Stimulated activated naive CD8-positive, alpha-beta T cell treated with anti-CD3 and anti-CD28 coated beads, Interleukin-15, amount 100 ng/mL, for 72 hours (primary cell): ENCODE data around the gene DLGAP4.

Source experiments
- ATAC-seq: fragments of 150-1000 bp; cut with Tn5 transposase; 2 replicates; pipeline ENCODE4 v1.10.0; 2021; ENCODE audit warnings: mild to moderate bottlenecking, moderate library complexity
- DNase-seq, 2 donors: peaks; one replicate each; pipeline ENCODE4 v3.0.0; 2021 to 2022
- H3K27ac Mint-ChIP-seq, 2 donors: one replicate each; pipeline ENCODE4 v1.8.0; 2022; ENCODE audit warnings: mild to moderate bottlenecking in 2 of 2, mixed read lengths in 2 of 2, moderate library complexity in 2 of 2
- H3K27me3 Mint-ChIP-seq: one replicate; pipeline ENCODE4 v1.8.0; 2022; ENCODE audit warnings: mixed read lengths
- H3K4me1 Mint-ChIP-seq: one replicate; pipeline ENCODE4 v1.8.0; 2022; ENCODE audit warnings: mild to moderate bottlenecking, mixed read lengths
- H3K4me3 Mint-ChIP-seq, 2 donors: one replicate each; pipeline ENCODE4 v1.8.0; 2022; ENCODE audit warnings: mild to moderate bottlenecking in 2 of 2, mixed read lengths in 2 of 2, moderate library complexity in 1 of 2
- H3K9me3 Mint-ChIP-seq, 2 donors: one replicate each; pipeline ENCODE4 v1.8.0; 2022; ENCODE audit warnings: mixed read lengths in 2 of 2

The DLGAP4 gene

GRCh38 chr20:36271639-36272546 is 34.2 kb upstream of the DLGAP4 start:
- no peak overlapping the region for H3K27ac Mint-ChIP-seq
- ATAC-seq (no peak), DNase-seq (no peak)
- peaks cover 32% of the 10 kb centered on the region for H3K27me3 Mint-ChIP-seq
- no peaks in the 10 kb centered on the region for H3K4me1 Mint-ChIP-seq
- H3K9me3 Mint-ChIP-seq = no peaks in the 10 kb centered on the region
- no peak overlapping the region for H3K4me3 Mint-ChIP-seq

- Mint-ChIP-seq H3K27me3 (peaks cover 33% of the 10 kb centered on the region), H3K9me3 (no peaks in the 10 kb centered on the region), H3K4me1 (no peaks in the 10 kb centered on the region), H3K4me3 (no peak overlapping the region), H3K27ac (no peak overlapping the region)
- no peak for ATAC-seq
- no peak for DNase-seq
Observed at GRCh38 chr20:36272547-36273220, 33.5 kb upstream of the DLGAP4 start.

GRCh38 chr20:36273414-36274180 is 32.5 kb upstream of the DLGAP4 start:
- Mint-ChIP-seq H3K4me1 (no peaks in the 10 kb centered on the region), H3K9me3 (no peaks in the 10 kb centered on the region), H3K4me3 (no peak overlapping the region), H3K27me3 (peaks cover 38% of the 10 kb centered on the region), H3K27ac (no peak overlapping the region)
- ATAC-seq (no peak), DNase-seq (peak; percentile 11 to 18)

- H3K27me3 Mint-ChIP-seq = peaks cover 38% of the 10 kb centered on the region
- H3K4me1 Mint-ChIP-seq = no peaks in the 10 kb centered on the region
- ATAC-seq (no peak), DNase-seq (no peak)
- H3K27ac Mint-ChIP-seq = peak overlapping the region in 1 of 2 donors; percentile 27
- no peak overlapping the region for H3K4me3 Mint-ChIP-seq
- no peaks in the 10 kb centered on the region for H3K9me3 Mint-ChIP-seq
Observed at GRCh38 chr20:36274181-36274841, 31.8 kb upstream of the DLGAP4 start.

- no peaks in the 10 kb centered on the region for H3K9me3 Mint-ChIP-seq
- no peaks in the 10 kb centered on the region for H3K4me1 Mint-ChIP-seq
- no peak overlapping the region for H3K4me3 Mint-ChIP-seq
- ATAC-seq (no peak), DNase-seq (no peak)
- peaks cover 38% of the 10 kb centered on the region for H3K27me3 Mint-ChIP-seq
- no peak overlapping the region for H3K27ac Mint-ChIP-seq
Observed at GRCh38 chr20:36275011-36275410, 31.1 kb upstream of the DLGAP4 start.

- DNase-seq (no peak), ATAC-seq (no peak)
- Mint-ChIP-seq H3K9me3 (no peaks in the 10 kb centered on the region), H3K4me3 (no peak overlapping the region), H3K27me3 (peaks cover 38% of the 10 kb centered on the region), H3K27ac (peak overlapping the region in 1 of 2 donors; percentile 80), H3K4me1 (no peaks in the 10 kb centered on the region)
Observed at GRCh38 chr20:36275441-36276189, 30.5 kb upstream of the DLGAP4 start.

- no peaks in the 10 kb centered on the region for H3K9me3 Mint-ChIP-seq
- no peaks in the 10 kb centered on the region for H3K4me1 Mint-ChIP-seq
- H3K27ac Mint-ChIP-seq = no peak overlapping the region
- peaks cover 47% of the 10 kb centered on the region for H3K27me3 Mint-ChIP-seq
- ATAC-seq = no peak
- no peak for DNase-seq
- no peak overlapping the region for H3K4me3 Mint-ChIP-seq
Observed at GRCh38 chr20:36277546-36277945, 28.6 kb upstream of the DLGAP4 start.

- DNase-seq = no peak
- H3K4me1 Mint-ChIP-seq = no peaks in the 10 kb centered on the region
- no peak overlapping the region for H3K27ac Mint-ChIP-seq
- no peak overlapping the region for H3K4me3 Mint-ChIP-seq
- H3K27me3 Mint-ChIP-seq = peaks cover 33% of the 10 kb centered on the region
- no peaks in the 10 kb centered on the region for H3K9me3 Mint-ChIP-seq
- ATAC-seq = no peak
Observed at GRCh38 chr20:36279362-36279761, 26.8 kb upstream of the DLGAP4 start.

GRCh38 chr20:36279776-36280175 is 26.4 kb upstream of the DLGAP4 start:
- ATAC-seq (no peak), DNase-seq (no peak)
- peaks cover 28% of the 10 kb centered on the region for H3K27me3 Mint-ChIP-seq

GRCh38 chr20:36281785-36282380 is 24.3 kb upstream of the DLGAP4 start:
- Mint-ChIP-seq H3K27ac (no peak overlapping the region), H3K4me1 (no peaks in the 10 kb centered on the region), H3K4me3 (no peak overlapping the region), H3K9me3 (no peaks in the 10 kb centered on the region), H3K27me3 (peaks cover 17% of the 10 kb centered on the region)
- DNase-seq (no peak), ATAC-seq (no peak)

More at GRCh38 chr20:36279776-36280175, 26.4 kb upstream of the DLGAP4 start:
- H3K27ac Mint-ChIP-seq = no peak overlapping the region
- no peaks in the 10 kb centered on the region for H3K4me1 Mint-ChIP-seq
- H3K4me3 Mint-ChIP-seq = no peak overlapping the region
- no peaks in the 10 kb centered on the region for H3K9me3 Mint-ChIP-seq

GRCh38 chr20:36284751-36285150 is 21.4 kb upstream of the DLGAP4 start:
- no peak for ATAC-seq
- no peak for DNase-seq
- H3K4me1 Mint-ChIP-seq = no peaks in the 10 kb centered on the region
- H3K27ac Mint-ChIP-seq = no peak overlapping the region
- peaks cover 26% of the 10 kb centered on the region for H3K27me3 Mint-ChIP-seq
- no peak overlapping the region for H3K4me3 Mint-ChIP-seq
- no peaks in the 10 kb centered on the region for H3K9me3 Mint-ChIP-seq

- Mint-ChIP-seq H3K4me1 (no peaks in the 10 kb centered on the region), H3K4me3 (no peak overlapping the region), H3K27me3 (peaks cover 31% of the 10 kb centered on the region), H3K9me3 (no peaks in the 10 kb centered on the region), H3K27ac (no peak overlapping the region)
- no peak for ATAC-seq
- no peak for DNase-seq
Observed at GRCh38 chr20:36285746-36286447, 20.2 kb upstream of the DLGAP4 start.

- no peak for ATAC-seq
- Mint-ChIP-seq H3K9me3 (no peaks in the 10 kb centered on the region), H3K27ac (no peak overlapping the region), H3K4me3 (no peak overlapping the region), H3K27me3 (peaks cover 60% of the 10 kb centered on the region), H3K4me1 (no peaks in the 10 kb centered on the region)
- DNase-seq = no peak
Observed at GRCh38 chr20:36297656-36298055, 8.5 kb upstream of the DLGAP4 start.

- Mint-ChIP-seq H3K27ac (no peak overlapping the region), H3K27me3 (peaks cover 64% of the 10 kb centered on the region), H3K4me1 (no peaks in the 10 kb centered on the region), H3K4me3 (no peak overlapping the region), H3K9me3 (no peaks in the 10 kb centered on the region)
- DNase-seq = peak in 1 of 2 donors; percentile 4
- ATAC-seq = no peak
Observed at GRCh38 chr20:36298061-36298460, 8.1 kb upstream of the DLGAP4 start.
